ENCODE measurements around the gene ZNF253. TPM values are rescaled to one million over a fixed set of nuclear protein-coding genes. Genes with fewer than 3 reads are reported as not detected.
"Not testable (repeated sequence)": the region's sequence is repeated elsewhere in the genome, so short reads cannot be mapped to it uniquely, and the experiment has no call there.

The ZNF253 gene
- total and polyA plus RNA-seq, 2 of the 13 experiments (the other 11 are each of a cell fraction or from before 2014, with no cell fraction given), result 3.5 to 10.6 TPM

- H3K4me1 ChIP-seq (ENCODE audit: insufficient read depth, low read length); H3K4me3 ChIP-seq (replicated peaks in 1 of 3; ENCODE audit: insufficient read depth in 1 of 3, low read depth in 2 of 3, low read length in 3 of 3); H3K27me3 ChIP-seq (ENCODE audit: control insufficient read depth in 1 of 2, insufficient read depth in 2 of 2, low read length in 2 of 2); H4K20me1 ChIP-seq (ENCODE audit: insufficient read depth, low read length); intact Hi-C loops (cut with micrococcal nuclease; ENCODE audit: unreplicated experiment); H3K4me2 ChIP-seq (ENCODE audit: low read depth, low read length); POLR2A ChIA-PET; BruUV-seq (replicated peaks); ATAC-seq; H2AFZ ChIP-seq (ENCODE audit: low read length); in situ Hi-C loops (cut with HindIII; ENCODE audit: extremely low pct_ligation_motif_present, low pct_unique_long_range_greater_than_20kb); H3K79me2 ChIP-seq (ENCODE audit: insufficient read depth, low read length); H3K9ac ChIP-seq (ENCODE audit: insufficient read depth, low read depth, low read length); FAIRE-seq; H3K36me3 ChIP-seq (replicated peaks in 1 of 2; ENCODE audit: control insufficient read depth in 1 of 2, insufficient read depth in 2 of 2, low read length in 2 of 2); CTCF ChIA-PET (ENCODE audit: low intra/inter-chr PET ratio, low total read pairs); H3K27ac ChIP-seq (ENCODE audit: extremely low read length, insufficient read depth, low read length): not testable (repeated sequence)
- peaks cover 62% of the 10 kb centered on the region for H3K9me3 ChIP-seq (ENCODE audit: low read length)
- TF ChIP-seq STAG1 (CRISPR knock-in tag; IDR thresholded peaks at IDR 0.05), result peak; percentile 64
- TF ChIP-seq CTCF (CRISPR knock-in tag; IDR thresholded peaks at IDR 0.05), result peak; percentile 58
- 30% methylated on average over 7 of the region's 7 CpGs for WGBS (ENCODE audit: low lambda C conversion rate)
- peak; percentile 3 for DNase-seq (ENCODE audit: low spot score)
Observed at GRCh38 chr19:19930417-19930816, 64.7 kb downstream of the ZNF253 start.

- 48% methylated on average over 3 of the region's 3 CpGs for WGBS (ENCODE audit: low lambda C conversion rate)
- H4K20me1 ChIP-seq (ENCODE audit: insufficient read depth, low read length); in situ Hi-C loops (cut with HindIII; ENCODE audit: extremely low pct_ligation_motif_present, low pct_unique_long_range_greater_than_20kb); H3K4me1 ChIP-seq (ENCODE audit: insufficient read depth, low read length); DNase-seq (ENCODE audit: low spot score); H3K9ac ChIP-seq (ENCODE audit: insufficient read depth, low read depth, low read length); CTCF ChIA-PET (ENCODE audit: low intra/inter-chr PET ratio, low total read pairs); FAIRE-seq; H3K4me3 ChIP-seq (replicated peaks in 1 of 3; ENCODE audit: insufficient read depth in 1 of 3, low read depth in 2 of 3, low read length in 3 of 3); H3K36me3 ChIP-seq (replicated peaks in 1 of 2; ENCODE audit: control insufficient read depth in 1 of 2, insufficient read depth in 2 of 2, low read length in 2 of 2); H3K79me2 ChIP-seq (ENCODE audit: insufficient read depth, low read length); H2AFZ ChIP-seq (ENCODE audit: low read length); POLR2A ChIA-PET; ATAC-seq; H3K27ac ChIP-seq (ENCODE audit: extremely low read length, insufficient read depth, low read length); H3K4me2 ChIP-seq (ENCODE audit: low read depth, low read length); H3K27me3 ChIP-seq (ENCODE audit: control insufficient read depth in 1 of 2, insufficient read depth in 2 of 2, low read length in 2 of 2); intact Hi-C loops (cut with micrococcal nuclease; ENCODE audit: unreplicated experiment); BruUV-seq (replicated peaks): not testable (repeated sequence)
- H3K9me3 ChIP-seq (ENCODE audit: low read length), result peaks cover 63% of the 10 kb centered on the region
Observed at GRCh38 chr19:19933432-19934314, 68.0 kb downstream of the ZNF253 start.

Data from HepG2 (cell line).